ENCODE results near the gene APOB. TPM values are rescaled to one million over a fixed set of nuclear protein-coding genes. Genes with fewer than 3 reads are reported as not detected.

APOB gene
- total RNA-seq, 1 experiment from 2014 or later, result not detected

- no peaks in the 10 kb centered on the region for H3K36me3 ChIP-seq (ENCODE audit: insufficient read depth, low read length, poor library complexity, severe bottlenecking)
- peaks cover 59% of the 10 kb centered on the region for H3K27me3 ChIP-seq (replicated peaks; ENCODE audit: insufficient read depth, low read depth, low read length, poor library complexity)
- no peaks in the 10 kb centered on the region for H3K4me1 ChIP-seq (ENCODE audit: insufficient read depth, low read length, poor library complexity, severe bottlenecking)
- no peak for DNase-seq (ENCODE audit: low spot score)
- POLR2A ChIA-PET (ENCODE audit: low non-redundant PET), result no interaction called here
- no peaks in the 10 kb centered on the region for H3K9me3 ChIP-seq (ENCODE audit: low read depth, low read length, poor library complexity, severe bottlenecking)
- no peak overlapping the region for H3K4me3 ChIP-seq (ENCODE audit: low read depth, low read length, poor library complexity, severe bottlenecking)
- no peak overlapping the region for H3K27ac ChIP-seq (ENCODE audit: low read depth, low read length, poor library complexity, severe bottlenecking)
- no TSS peak for BruUV-seq (replicated peaks)
- intact Hi-C loops (cut with micrococcal nuclease; ENCODE audit: unreplicated experiment), result no loop called here
- CTCF ChIA-PET, result no interaction called here
- no peak for TF ChIP-seq CTCF (conservative IDR thresholded peaks at IDR 0.05; ENCODE audit: low read depth, low read length)
- TF ChIP-seq EZH2 (IDR thresholded peaks at IDR 0.05; ENCODE audit: borderline replicate concordance, low read depth, low read length, poor library complexity, severe bottlenecking), result no peak
These were observed 58.8 kb downstream of the APOB start for GRCh38 chr2:20985062-20985461.

DNA sequence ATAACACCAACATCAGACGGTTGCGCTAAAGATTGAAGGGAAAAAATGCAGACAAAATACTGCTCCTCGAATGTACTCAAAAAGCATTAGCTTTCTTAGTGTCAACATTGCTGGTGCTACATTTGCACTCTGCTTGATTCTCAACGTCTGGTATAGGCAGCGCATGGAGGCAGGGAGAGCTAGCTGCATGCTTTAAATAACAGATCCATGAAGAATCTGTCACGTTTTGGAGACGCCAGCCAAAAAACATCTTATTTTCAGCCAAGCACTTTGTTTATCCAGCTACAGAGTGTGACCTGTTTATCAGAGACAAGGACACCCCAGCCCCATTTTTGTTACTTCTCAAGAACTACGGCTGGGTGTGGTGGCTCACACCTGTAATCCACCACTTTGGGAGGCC is 59.5 kb downstream of the APOB start:
- DNase-seq (ENCODE audit: low spot score), result no peak
- Histone ChIP-seq H3K9me3 (ENCODE audit: low read depth, low read length, poor library complexity, severe bottlenecking) (no peaks in the 10 kb centered on the region), H3K4me1 (ENCODE audit: insufficient read depth, low read length, poor library complexity, severe bottlenecking) (no peaks in the 10 kb centered on the region), H3K4me3 (ENCODE audit: low read depth, low read length, poor library complexity, severe bottlenecking) (no peak overlapping the region), H3K27me3 (replicated peaks; ENCODE audit: insufficient read depth, low read depth, low read length, poor library complexity) (peaks cover 53% of the 10 kb centered on the region), H3K27ac (ENCODE audit: low read depth, low read length, poor library complexity, severe bottlenecking) (no peak overlapping the region), H3K36me3 (ENCODE audit: insufficient read depth, low read length, poor library complexity, severe bottlenecking) (no peaks in the 10 kb centered on the region)
- intact Hi-C loops (cut with micrococcal nuclease; ENCODE audit: unreplicated experiment), result no loop called here
- TF ChIP-seq EZH2 (IDR thresholded peaks at IDR 0.05; ENCODE audit: borderline replicate concordance, low read depth, low read length, poor library complexity, severe bottlenecking) (no peak), CTCF (conservative IDR thresholded peaks at IDR 0.05; ENCODE audit: low read depth, low read length) (no peak)
- ChIA-PET POLR2A (ENCODE audit: low non-redundant PET) (no interaction called here), CTCF (no interaction called here)
- BruUV-seq (replicated peaks), result no TSS peak

- BruUV-seq (replicated peaks), result no TSS peak
- no peak for TF ChIP-seq EZH2 (IDR thresholded peaks at IDR 0.05; ENCODE audit: borderline replicate concordance, low read depth, low read length, poor library complexity, severe bottlenecking)
- TF ChIP-seq CTCF (conservative IDR thresholded peaks at IDR 0.05; ENCODE audit: low read depth, low read length), result no peak
- H3K9me3 ChIP-seq (ENCODE audit: low read depth, low read length, poor library complexity, severe bottlenecking), result no peaks in the 10 kb centered on the region
- intact Hi-C loops (cut with micrococcal nuclease; ENCODE audit: unreplicated experiment), result no loop called here
- CTCF ChIA-PET, result no interaction called here
- no peak overlapping the region for H3K4me3 ChIP-seq (ENCODE audit: low read depth, low read length, poor library complexity, severe bottlenecking)
- H3K4me1 ChIP-seq (ENCODE audit: insufficient read depth, low read length, poor library complexity, severe bottlenecking), result no peaks in the 10 kb centered on the region
- H3K36me3 ChIP-seq (ENCODE audit: insufficient read depth, low read length, poor library complexity, severe bottlenecking), result no peaks in the 10 kb centered on the region
- no peak for DNase-seq (ENCODE audit: low spot score)
- no peak overlapping the region for H3K27ac ChIP-seq (ENCODE audit: low read depth, low read length, poor library complexity, severe bottlenecking)
- POLR2A ChIA-PET (ENCODE audit: low non-redundant PET), result no interaction called here
- peaks cover 48% of the 10 kb centered on the region for H3K27me3 ChIP-seq (replicated peaks; ENCODE audit: insufficient read depth, low read depth, low read length, poor library complexity)
These were observed 60.0 kb downstream of the APOB start for GRCh38 chr2:20983844-20984243.
